Measurements from ENCODE around the gene P2RY8.

P2RY8 gene

GRCh38 chrX:1529328-1529727, 7.7 kb downstream of the P2RY8 start:
- DNase-seq (ENCODE audit: low spot score), result no peak
- no peak for TF ChIP-seq CTCF (IDR thresholded peaks at IDR 0.05; ENCODE audit: extremely low read depth, insufficient read depth, missing control alignments)
- in situ Hi-C loops (cut with MboI; ENCODE audit: low pct_unique_long_range_greater_than_20kb, low sequenced_read_pairs, unreplicated experiment), result no loop called here

GRCh38 chrX:1528884-1529203, 8.1 kb downstream of the P2RY8 start:
- no peak for TF ChIP-seq CTCF (IDR thresholded peaks at IDR 0.05; ENCODE audit: extremely low read depth, insufficient read depth, missing control alignments)
- in situ Hi-C loops (cut with MboI; ENCODE audit: low pct_unique_long_range_greater_than_20kb, low sequenced_read_pairs, unreplicated experiment), result no loop called here

GRCh38 chrX:1528186-1528883, 8.7 kb downstream of the P2RY8 start:
- no peak for TF ChIP-seq CTCF (IDR thresholded peaks at IDR 0.05; ENCODE audit: extremely low read depth, insufficient read depth, missing control alignments)
- in situ Hi-C loops (cut with MboI; ENCODE audit: low pct_unique_long_range_greater_than_20kb, low sequenced_read_pairs, unreplicated experiment), result no loop called here
- DNase-seq (ENCODE audit: low spot score), result no peak

More at GRCh38 chrX:1528884-1529203, 8.1 kb downstream of the P2RY8 start:
- DNase-seq (ENCODE audit: low spot score), result no peak

GRCh38 chrX:1527457-1527856, 9.5 kb downstream of the P2RY8 start:
- TF ChIP-seq CTCF (IDR thresholded peaks at IDR 0.05; ENCODE audit: extremely low read depth, insufficient read depth, missing control alignments), result no peak
- in situ Hi-C loops (cut with MboI; ENCODE audit: low pct_unique_long_range_greater_than_20kb, low sequenced_read_pairs, unreplicated experiment), result no loop called here
- no peak for DNase-seq (ENCODE audit: low spot score)

- in situ Hi-C loops (cut with MboI; ENCODE audit: low pct_unique_long_range_greater_than_20kb, low sequenced_read_pairs, unreplicated experiment), result no loop called here
- DNase-seq (ENCODE audit: low spot score), result no peak
- no peak for TF ChIP-seq CTCF (IDR thresholded peaks at IDR 0.05; ENCODE audit: extremely low read depth, insufficient read depth, missing control alignments)
These were observed 10.4 kb downstream of the P2RY8 start for GRCh38 chrX:1526565-1526964.

GRCh38 chrX:1525583-1526355, 11.2 kb downstream of the P2RY8 start:
- TF ChIP-seq CTCF (IDR thresholded peaks at IDR 0.05; ENCODE audit: extremely low read depth, insufficient read depth, missing control alignments), result no peak
- DNase-seq (ENCODE audit: low spot score), result no peak
- in situ Hi-C loops (cut with MboI; ENCODE audit: low pct_unique_long_range_greater_than_20kb, low sequenced_read_pairs, unreplicated experiment), result no loop called here

All from GM13977 (cell line).